HG03280 (cell line): ENCODE data around the gene HID1.

Source experiments
- ATAC-seq: cut with Tn5 transposase; IDR thresholded peaks from one replicate; pipeline ENCODE4 v1.9.1; 2021; ENCODE audit warnings: mild to moderate bottlenecking, moderate library complexity; ENCODE audit not compliant: unreplicated experiment

The HID1 gene

DNA sequence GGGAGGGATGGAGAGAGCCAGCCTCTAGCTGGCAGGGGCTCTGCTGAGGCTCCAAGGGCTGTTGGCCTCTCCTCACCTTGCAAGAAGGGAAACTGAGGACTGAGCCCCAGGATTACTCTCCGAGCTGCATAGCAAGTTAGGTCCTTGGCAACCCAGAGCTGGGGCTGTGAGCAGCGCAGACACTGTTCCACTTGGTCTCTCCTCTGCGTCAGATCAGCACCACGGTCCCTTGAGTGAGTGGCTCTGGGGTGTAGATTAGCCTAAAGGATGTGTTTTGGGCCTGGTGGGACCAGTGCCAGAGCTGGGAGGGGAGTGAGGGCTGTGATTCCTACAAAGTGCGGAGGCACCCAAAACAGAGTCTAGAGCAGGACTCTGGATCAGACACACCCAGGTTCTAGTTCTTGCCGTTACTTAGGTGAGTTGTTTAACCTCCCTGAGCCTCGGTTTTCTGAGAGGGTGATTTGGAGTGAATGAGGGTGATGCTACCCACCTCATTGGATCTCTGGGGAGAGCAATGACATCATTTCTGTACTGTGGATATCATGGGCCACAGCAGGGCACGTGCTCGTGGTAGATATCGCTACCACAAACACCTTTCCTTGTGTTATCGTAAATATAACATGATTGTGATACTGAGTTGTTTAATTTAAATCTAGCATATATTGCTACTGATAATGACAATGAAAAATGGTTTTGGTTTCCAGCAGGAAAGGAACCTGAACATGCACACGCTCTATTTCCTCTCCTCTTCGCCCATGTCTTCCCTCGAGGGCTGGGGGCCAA is 71.0 kb downstream of the HID1 start:
- no peak for ATAC-seq
